Fibroblast of lung (primary cell): ENCODE results near the gene PLN. TPM values are rescaled to one million over a fixed set of nuclear protein-coding genes. Genes with fewer than 3 reads are reported as not detected.
A peak's percentile ranks its signal among the peaks of the same experiment; 100 is the strongest.

Source experiments
- DNase-seq, 2 donors: peaks; one replicate each; pipeline versions ENCODE4 v3.0.0 to v3.0.0-alpha.2; 2010; ENCODE audit warnings: low read depth in 2 of 2
- H2AFZ ChIP-seq: 2 replicates; pipeline ENCODE4 v1.5.1; 2012; ENCODE audit warnings: low read length, control low read depth, inconsistent platforms
- H3K27ac ChIP-seq: 2 replicates; pipeline ENCODE4 v1.5.1; 2011; ENCODE audit warnings: low read length, control low read depth; ENCODE audit not compliant: insufficient read depth
- H3K27me3 ChIP-seq: 2 replicates; pipeline ENCODE4 v1.5.1; 2011; ENCODE audit warnings: mild to moderate bottlenecking, low read length; ENCODE audit not compliant: control insufficient read depth, insufficient read depth
- H3K36me3 ChIP-seq: 2 replicates; pipeline ENCODE4 v1.5.1; 2011; ENCODE audit warnings: low read length; ENCODE audit not compliant: control insufficient read depth, insufficient read depth
- H3K4me1 ChIP-seq: 2 replicates; pipeline ENCODE4 v1.5.1; 2011; ENCODE audit warnings: low read length; ENCODE audit not compliant: control insufficient read depth, insufficient read depth; ENCODE audit errors: extremely low read depth
- H3K4me2 ChIP-seq: 2 replicates; pipeline ENCODE4 v1.5.1; 2011; ENCODE audit warnings: low read length, control low read depth; ENCODE audit not compliant: insufficient read depth; ENCODE audit errors: extremely low read depth
- H3K4me3 ChIP-seq, 4 experiments: fragments of 200-600 bp in 1 of 4; sonication (generic) in 1 of 4; replicated peaks in 1 of 4; 2 replicates each; pipeline ENCODE4 v1.5.1; 2011 to 2016; ENCODE audit warnings: low read length in 4 of 4, low read depth in 3 of 4, mild to moderate bottlenecking in 3 of 4, control low read depth in 2 of 4, inconsistent platforms in 1 of 4, mixed read lengths in 1 of 4; ENCODE audit not compliant: insufficient read depth in 1 of 4; ENCODE audit errors: control extremely low read depth in 1 of 4
- H3K79me2 ChIP-seq: 2 replicates; pipeline ENCODE4 v1.5.1; 2012; ENCODE audit warnings: mild to moderate bottlenecking, low read length, inconsistent platforms; ENCODE audit not compliant: control insufficient read depth, insufficient read depth
- H3K9ac ChIP-seq: 2 replicates; pipeline ENCODE4 v1.5.1; 2011; ENCODE audit warnings: mild to moderate bottlenecking, low read length, control low read depth; ENCODE audit not compliant: insufficient read depth
- H3K9me3 ChIP-seq: 2 replicates; pipeline ENCODE4 v1.5.1; 2012; ENCODE audit warnings: low read depth, low read length; ENCODE audit not compliant: control insufficient read depth, insufficient read depth
- H4K20me1 ChIP-seq: 2 replicates; pipeline ENCODE4 v1.5.1; 2011; ENCODE audit warnings: low read length; ENCODE audit not compliant: control insufficient read depth, insufficient read depth; ENCODE audit errors: extremely low read depth
- CTCF ChIP-seq, 2 donors: IDR thresholded peaks in 1 of 2; conservative IDR thresholded peaks in 1 of 2; 1 replicate in 1 of 2; 2 replicates in 1 of 2; pipeline ENCODE4 v1.5.1; 2011 to 2012; ENCODE audit warnings: low read length in 2 of 2, control low read depth in 1 of 2, inconsistent platforms in 1 of 2, low read depth in 1 of 2, mild to moderate bottlenecking in 1 of 2
- EZH2 ChIP-seq: IDR thresholded peaks from 2 replicates; pipeline ENCODE4 v1.5.1; 2012; ENCODE audit warnings: low read length, control low read depth, mild to moderate bottlenecking; ENCODE audit errors: missing control alignments
- polyA minus RNA-seq: library from RNA; depleted of rRNA, polyadenylated mRNA; stranded (reverse); fragments of >200 nt; gene quantifications from 2 replicates; pipeline ENCODE4 v1.2.3, GENCODE V29; 2011; ENCODE audit warnings: low replicate concordance
- polyA plus RNA-seq, 2 donors: library from polyadenylated mRNA; depleted of rRNA in 1 of 2; stranded (reverse) in 1 of 2; unstranded in 1 of 2; fragments of >200 nt; gene quantifications; 2 replicates each; pipeline ENCODE4 v1.2.1, GENCODE V29; 2011 to 2012; ENCODE audit warnings: missing spikeins in 1 of 2
- total RNA-seq: library from RNA; depleted of rRNA; stranded (reverse); fragments of >200 nt; gene quantifications from 2 replicates; pipeline ENCODE4 v1.2.1, GENCODE V29; 2014

PLN gene
- 1.0 and 2.0 TPM in 2 replicates for total RNA-seq
- polyA plus RNA-seq = 0.56 and 1.3 TPM in 2 replicates
- polyA plus RNA-seq (2012) = 0.41 and 0.61 TPM in 2 replicates
- not detected in 2 replicates for polyA minus RNA-seq

- Histone ChIP-seq H3K79me2 (peaks cover 1% of the 10 kb centered on the region), H3K9ac (no peak within 1 kb of the TSS), H3K27me3 (no peaks in the 10 kb centered on the region), H3K9me3 (no peaks in the 10 kb centered on the region), H3K36me3 (no peaks in the 10 kb centered on the region), H3K4me2 (peak within 1 kb of the TSS; percentile 2), H3K4me3 (no peak within 1 kb of the TSS), H3K4me1 (peaks cover 7% of the 10 kb centered on the region), H3K27ac (no peak within 1 kb of the TSS), H2AFZ (no peak within 1 kb of the TSS), H4K20me1 (peaks cover 2% of the 10 kb centered on the region)
- TF ChIP-seq CTCF (conservative IDR thresholded peaks at IDR 0.05 in 1 of 2, IDR thresholded peaks at IDR 0.05 in 1 of 2; ENCODE audit: low read depth in 1 of 2, low read length in 2 of 2) (no peak), EZH2 (no peak)
- DNase-seq = peak in 1 of 2 donors; percentile 83
These were observed at the start of gene PLN for GRCh38 chr6:118548136-118548535. Gene PLN, plus strand, starts transcription at chr6:118548296. Its CDS starts 10,626 bp downstream, at chr6:118558922.

- Histone ChIP-seq H3K4me2 (no peak overlapping the region), H3K36me3 (no peaks in the 10 kb centered on the region), H2AFZ (no peak overlapping the region), H3K27me3 (no peaks in the 10 kb centered on the region), H3K4me1 (no peaks in the 10 kb centered on the region), H3K27ac (no peak overlapping the region), H3K4me3 (no peak overlapping the region), H3K9ac (no peak overlapping the region), H4K20me1 (no peaks in the 10 kb centered on the region), H3K79me2 (no peaks in the 10 kb centered on the region), H3K9me3 (no peaks in the 10 kb centered on the region)
- TF ChIP-seq EZH2 (no peak), CTCF (conservative IDR thresholded peaks at IDR 0.05 in 1 of 2, IDR thresholded peaks at IDR 0.05 in 1 of 2; ENCODE audit: low read depth in 1 of 2, low read length in 2 of 2) (no peak)
- DNase-seq = no peak
These were observed 47.7 kb upstream of the PLN start for GRCh38 chr6:118500130-118501015.

GRCh38 chr6:118501099-118501498 is 47.0 kb upstream of the PLN start:
- no peak overlapping the region for H3K9ac ChIP-seq
- no peaks in the 10 kb centered on the region for H4K20me1 ChIP-seq
- H3K27ac ChIP-seq = no peak overlapping the region
- no peaks in the 10 kb centered on the region for H3K4me1 ChIP-seq
- H3K4me2 ChIP-seq = no peak overlapping the region
- no peak overlapping the region for H2AFZ ChIP-seq
- no peak for TF ChIP-seq EZH2
- no peak for TF ChIP-seq CTCF (conservative IDR thresholded peaks at IDR 0.05 in 1 of 2, IDR thresholded peaks at IDR 0.05 in 1 of 2; ENCODE audit: low read depth in 1 of 2, low read length in 2 of 2)
- no peak overlapping the region for H3K4me3 ChIP-seq
- no peak for DNase-seq
- no peaks in the 10 kb centered on the region for H3K9me3 ChIP-seq
- H3K79me2 ChIP-seq = no peaks in the 10 kb centered on the region
- H3K36me3 ChIP-seq = no peaks in the 10 kb centered on the region
- H3K27me3 ChIP-seq = no peaks in the 10 kb centered on the region
